ENCODE measurements around the gene KIDINS220. TPM values are rescaled to one million over a fixed set of nuclear protein-coding genes. Genes with fewer than 3 reads are reported as not detected.

The KIDINS220 gene
- total RNA-seq, 1 experiment from 2014 or later, result 20.1 TPM

- Histone ChIP-seq H3K27me3 (ENCODE audit: insufficient read depth, low read length) (no peaks in the 10 kb centered on the region), H3K9me2 (ENCODE audit: insufficient read depth) (no peaks in the 10 kb centered on the region), H3K4me2 (ENCODE audit: low read length) (no peak overlapping the region), H3K79me2 (ENCODE audit: insufficient read depth, low read length) (no peaks in the 10 kb centered on the region), H2AFZ (ENCODE audit: low read depth, low read length, poor library complexity, severe bottlenecking) (no peak overlapping the region), H3K36me3 (ENCODE audit: control insufficient read depth in 1 of 2, insufficient read depth in 2 of 2, low read length in 2 of 2) (no peaks in the 10 kb centered on the region; a peak in 1 of 4 replicates), H3K9me3 (ENCODE audit: control insufficient read depth in 1 of 2, insufficient read depth in 1 of 2, low read depth in 1 of 2, low read length in 2 of 2) (no peaks in the 10 kb centered on the region), H3K27ac (ENCODE audit: low read depth, low read length) (no peak overlapping the region), H3K4me3 (replicated peaks in 1 of 2; ENCODE audit: low read depth in 1 of 2, low read length in 2 of 2) (no peak overlapping the region), H3K9ac (ENCODE audit: low read length) (no peak overlapping the region), H4K20me1 (ENCODE audit: insufficient read depth) (no peaks in the 10 kb centered on the region), H3K4me1 (ENCODE audit: control insufficient read depth in 1 of 2, insufficient read depth in 2 of 2, low read length in 2 of 2) (no peaks in the 10 kb centered on the region)
- intact Hi-C loops (cut with micrococcal nuclease), result no loop called here
- ATAC-seq (no peak), DNase-seq (ENCODE audit: low read depth, low spot score) (no peak)
- ChIA-PET RAD21 (ENCODE audit: low non-redundant PET in 1 of 2, low total read pairs in 2 of 2, uncharacterized antibody in 2 of 2, unreplicated experiment in 2 of 2) (no interaction called here), CTCF (no interaction called here), POLR2A (no interaction called here)
- TF ChIP-seq, protein P1, sequence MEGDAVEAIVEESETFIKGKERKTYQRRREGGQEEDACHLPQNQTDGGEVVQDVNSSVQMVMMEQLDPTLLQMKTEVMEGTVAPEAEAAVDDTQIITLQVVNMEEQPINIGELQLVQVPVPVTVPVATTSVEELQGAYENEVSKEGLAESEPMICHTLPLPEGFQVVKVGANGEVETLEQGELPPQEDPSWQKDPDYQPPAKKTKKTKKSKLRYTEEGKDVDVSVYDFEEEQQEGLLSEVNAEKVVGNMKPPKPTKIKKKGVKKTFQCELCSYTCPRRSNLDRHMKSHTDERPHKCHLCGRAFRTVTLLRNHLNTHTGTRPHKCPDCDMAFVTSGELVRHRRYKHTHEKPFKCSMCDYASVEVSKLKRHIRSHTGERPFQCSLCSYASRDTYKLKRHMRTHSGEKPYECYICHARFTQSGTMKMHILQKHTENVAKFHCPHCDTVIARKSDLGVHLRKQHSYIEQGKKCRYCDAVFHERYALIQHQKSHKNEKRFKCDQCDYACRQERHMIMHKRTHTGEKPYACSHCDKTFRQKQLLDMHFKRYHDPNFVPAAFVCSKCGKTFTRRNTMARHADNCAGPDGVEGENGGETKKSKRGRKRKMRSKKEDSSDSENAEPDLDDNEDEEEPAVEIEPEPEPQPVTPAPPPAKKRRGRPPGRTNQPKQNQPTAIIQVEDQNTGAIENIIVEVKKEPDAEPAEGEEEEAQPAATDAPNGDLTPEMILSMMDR (IDR thresholded peaks at IDR 0.05 in 2 of 3, conservative IDR thresholded peaks at IDR 0.05 in 1 of 3; ENCODE audit: borderline replicate concordance in 1 of 3, insufficient read depth in 1 of 3, low read depth in 2 of 3, low read length in 2 of 3), result no peak
- TF ChIP-seq REST (IDR thresholded peaks at IDR 0.05; ENCODE audit: low read depth), result no peak
- no peak for TF ChIP-seq JUND (IDR thresholded peaks at IDR 0.05)
- no peak for TF ChIP-seq MAX (IDR thresholded peaks at IDR 0.05)
- TF ChIP-seq CBX3 (IDR thresholded peaks at IDR 0.05; ENCODE audit: low read depth), result no peak
- no peak for TF ChIP-seq EZH2phosphoT487 (IDR thresholded peaks at IDR 0.05; ENCODE audit: borderline replicate concordance)
- no peak for TF ChIP-seq ATF3 (IDR thresholded peaks at IDR 0.05)
- TF ChIP-seq, protein P2, sequence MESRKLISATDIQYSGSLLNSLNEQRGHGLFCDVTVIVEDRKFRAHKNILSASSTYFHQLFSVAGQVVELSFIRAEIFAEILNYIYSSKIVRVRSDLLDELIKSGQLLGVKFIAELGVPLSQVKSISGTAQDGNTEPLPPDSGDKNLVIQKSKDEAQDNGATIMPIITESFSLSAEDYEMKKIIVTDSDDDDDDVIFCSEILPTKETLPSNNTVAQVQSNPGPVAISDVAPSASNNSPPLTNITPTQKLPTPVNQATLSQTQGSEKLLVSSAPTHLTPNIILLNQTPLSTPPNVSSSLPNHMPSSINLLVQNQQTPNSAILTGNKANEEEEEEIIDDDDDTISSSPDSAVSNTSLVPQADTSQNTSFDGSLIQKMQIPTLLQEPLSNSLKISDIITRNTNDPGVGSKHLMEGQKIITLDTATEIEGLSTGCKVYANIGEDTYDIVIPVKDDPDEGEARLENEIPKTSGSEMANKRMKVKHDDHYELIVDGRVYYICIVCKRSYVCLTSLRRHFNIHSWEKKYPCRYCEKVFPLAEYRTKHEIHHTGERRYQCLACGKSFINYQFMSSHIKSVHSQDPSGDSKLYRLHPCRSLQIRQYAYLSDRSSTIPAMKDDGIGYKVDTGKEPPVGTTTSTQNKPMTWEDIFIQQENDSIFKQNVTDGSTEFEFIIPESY (IDR thresholded peaks at IDR 0.05; ENCODE audit: extremely low read depth, insufficient replicate concordance, low read length), result no peak
- TF ChIP-seq CEBPB (IDR thresholded peaks at IDR 0.05; ENCODE audit: low read depth), result no peak
- no peak for TF ChIP-seq EZH2 (IDR thresholded peaks at IDR 0.05)
- BruUV-seq (replicated peaks), result no TSS peak
These were observed 57.4 kb downstream of the KIDINS220 start for GRCh38 chr2:8779795-8780671.
